HepG2 (cell line): ENCODE data around the gene ANKRD52. TPM values are rescaled to one million over a fixed set of nuclear protein-coding genes. Genes with fewer than 3 reads are reported as not detected.

ENCODE experiments used
- CCDC6 ChIP-seq: sonication (generic); formaldehyde crosslinking; IDR thresholded peaks from 2 replicates; pipeline ENCODE4 v1.8.1; 2022; ENCODE audit warnings: mild to moderate bottlenecking, missing genetic modification reagents, moderate library complexity
- CENPX ChIP-seq: sonication (generic); formaldehyde crosslinking; IDR thresholded peaks from 2 replicates; pipeline ENCODE4 v1.9.0; 2021; ENCODE audit warnings: mild to moderate bottlenecking, missing genetic modification reagents, moderate library complexity
- FIP1L1 ChIP-seq: fragments of 200-400 bp; formaldehyde crosslinking; IDR thresholded peaks from 2 replicates; pipeline ENCODE4 v1.6.1; 2018; ENCODE audit warnings: low read depth, mild to moderate bottlenecking, low read length, moderate library complexity, borderline replicate concordance; ENCODE audit not compliant: insufficient read depth
- FOXK1 ChIP-seq: sonication (generic); formaldehyde crosslinking; IDR thresholded peaks from 2 replicates; pipeline ENCODE4 v1.4.0; 2020; ENCODE audit warnings: low read depth, missing genetic modification reagents, borderline replicate concordance
- GABPB1 ChIP-seq: IDR thresholded peaks from 2 replicates; pipeline ENCODE4 v1.6.1; 2016; ENCODE audit warnings: mild to moderate bottlenecking, missing genetic modification reagents, moderate library complexity, missing compliant biosample characterization
- HMGXB4 ChIP-seq, 2 experiments: sonication (generic) in 1 of 2; formaldehyde crosslinking in 1 of 2; IDR thresholded peaks; 2 replicates each; pipeline versions ENCODE4 v1.4.0 to v1.6.1; 2018 to 2020; ENCODE audit warnings: missing genetic modification reagents in 2 of 2, borderline replicate concordance in 1 of 2, low read depth in 1 of 2, mild to moderate bottlenecking in 1 of 2, missing biosample characterization in 1 of 2
- JUND ChIP-seq: sonication (generic); formaldehyde crosslinking; IDR thresholded peaks from 2 replicates; pipeline ENCODE4 v1.8.0; 2022; ENCODE audit warnings: mild to moderate bottlenecking, missing genetic modification reagents
- LRRFIP1 ChIP-seq: sonication (generic); formaldehyde crosslinking; conservative IDR thresholded peaks from 2 replicates; pipeline ENCODE4 v1.4.0; 2020; ENCODE audit warnings: missing genetic modification reagents
- MTA3 ChIP-seq: sonication (generic); formaldehyde crosslinking; IDR thresholded peaks from 2 replicates; pipeline ENCODE4 v1.4.0; 2020; ENCODE audit warnings: missing genetic modification reagents
- PREB ChIP-seq: sonication (generic); formaldehyde crosslinking; IDR thresholded peaks from 2 replicates; pipeline ENCODE4 v1.4.0; 2020; ENCODE audit warnings: missing genetic modification reagents
- RARA ChIP-seq: IDR thresholded peaks from 2 replicates; pipeline ENCODE4 v1.6.1; 2016; ENCODE audit warnings: missing genetic modification reagents, missing compliant biosample characterization
- REPIN1 ChIP-seq: sonication (generic); formaldehyde crosslinking; IDR thresholded peaks from 2 replicates; pipeline ENCODE4 v1.8.0; 2022; ENCODE audit warnings: missing genetic modification reagents, low read depth, mild to moderate bottlenecking, borderline replicate concordance
- RXRA ChIP-seq: sonication (generic); formaldehyde crosslinking; IDR thresholded peaks from 2 replicates; pipeline ENCODE4 v1.5.1; 2020; ENCODE audit warnings: missing genetic modification reagents
- TBL1XR1 ChIP-seq: fragments of 150-350 bp; IDR thresholded peaks from 2 replicates; pipeline ENCODE4 v1.6.1; 2014; ENCODE audit warnings: borderline replicate concordance, low read length; ENCODE audit not compliant: partially characterized antibody
- ZKSCAN1 ChIP-seq: fragments of 150-350 bp; IDR thresholded peaks from 2 replicates; pipeline ENCODE4 v1.6.1; 2014; ENCODE audit warnings: low read length
- ZNF652 ChIP-seq: IDR thresholded peaks from 2 replicates; pipeline ENCODE4 v1.6.1; 2016; ENCODE audit warnings: low read depth, borderline replicate concordance
- ZNF670 ChIP-seq: sonication (generic); formaldehyde crosslinking; IDR thresholded peaks from 2 replicates; pipeline ENCODE4 v1.8.0; 2022; ENCODE audit warnings: mild to moderate bottlenecking, missing genetic modification reagents, borderline replicate concordance
- ZNF703 ChIP-seq: sonication (generic); formaldehyde crosslinking; IDR thresholded peaks from 2 replicates; pipeline ENCODE4 v1.5.1; 2020; ENCODE audit warnings: missing genetic modification reagents, mild to moderate bottlenecking, moderate library complexity, borderline replicate concordance
- ZNF737 ChIP-seq: sonication (generic); formaldehyde crosslinking; IDR thresholded peaks from 2 replicates; pipeline ENCODE4 v1.5.0; 2020; ENCODE audit warnings: missing genetic modification reagents, mild to moderate bottlenecking, borderline replicate concordance
- ZNF766 ChIP-seq: sonication (generic); formaldehyde crosslinking; IDR thresholded peaks from 2 replicates; pipeline ENCODE4 v1.5.0; 2020; ENCODE audit warnings: missing genetic modification reagents, borderline replicate concordance
- polyA plus RNA-seq, 8 experiments: library from polyadenylated mRNA; depleted of rRNA in 3 of 8; stranded (reverse) in 7 of 8; unstranded in 1 of 8; fragments of >200 nt; fragmentation: Illumina TruSeq in 4 of 8; extraction: Trizol in 4 of 8; gene quantifications; 2 replicates each; pipeline versions ENCODE4 v1.2.1 to v1.2.3, GENCODE V29; 2011 to 2016; ENCODE audit warnings: low read depth in 4 of 8, missing spikeins in 1 of 8, mixed read lengths in 1 of 8; ENCODE audit not compliant: insufficient read depth in 1 of 8
- total RNA-seq, 5 experiments: library from RNA; depleted of rRNA; stranded (reverse); fragments of >200 nt; fragmentation: Illumina TruSeq; extraction: Trizol; gene quantifications; 2 replicates each; pipeline ENCODE4 v1.2.3, GENCODE V29; 2016; ENCODE audit warnings: low read depth in 1 of 5
- TF ChIP-seq, protein P1 (sequence below): IDR thresholded peaks from 2 replicates; pipeline ENCODE4 v1.6.1; 2012; ENCODE audit warnings: low read depth, low read length, improper control_type of control experiment
- TF ChIP-seq, protein P2 (sequence below): sonication (generic); formaldehyde crosslinking; IDR thresholded peaks from 2 replicates; pipeline ENCODE4 v1.4.0; 2020; ENCODE audit warnings: mild to moderate bottlenecking, missing genetic modification reagents

Gene ANKRD52
- total and polyA plus RNA-seq, 2 of the 13 experiments (the other 11 are each of a cell fraction or from before 2014, with no cell fraction given) = 7.8 to 9.2 TPM

DNA sequence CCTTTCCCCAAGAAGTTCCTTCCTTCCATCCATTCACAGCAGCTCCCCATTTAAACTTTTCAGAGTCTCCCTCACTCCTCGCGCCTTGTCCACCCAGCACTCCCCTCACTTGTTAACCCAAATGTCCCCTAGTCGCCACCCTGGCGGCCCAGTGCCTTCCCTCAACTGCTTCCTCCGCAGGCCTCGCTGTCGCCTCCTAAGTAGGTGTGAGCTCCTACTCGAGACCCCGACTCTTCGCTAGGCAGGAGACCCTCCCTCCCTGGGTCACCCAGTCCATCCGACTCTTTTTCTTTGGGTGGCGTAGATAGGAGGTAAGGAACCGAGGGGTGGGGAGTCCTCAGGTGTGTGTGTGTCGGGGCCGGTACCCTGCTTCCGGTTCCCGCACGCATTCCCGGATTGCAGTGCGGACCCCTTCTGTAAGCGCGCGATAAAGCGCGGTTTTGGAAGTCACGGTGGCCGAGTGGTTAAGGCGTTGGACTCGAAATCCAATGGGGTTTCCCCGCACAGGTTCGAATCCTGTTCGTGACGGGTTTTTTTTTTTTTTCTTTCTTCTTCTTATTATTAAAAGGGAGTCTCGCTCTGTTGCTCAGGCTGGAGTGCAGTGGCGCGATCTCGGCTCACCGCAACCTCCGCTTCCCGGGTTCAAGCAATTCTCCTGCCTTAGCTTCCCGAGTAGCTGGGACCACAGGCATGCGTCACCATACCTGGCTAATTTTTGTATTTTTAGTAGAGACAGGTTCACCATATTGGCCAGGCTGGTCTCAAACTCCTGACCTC lies 68.1 kb downstream of the ANKRD52 start (continued):
- TF ChIP-seq HMGXB4 (CRISPR knock-in tag; IDR thresholded peaks at IDR 0.05; ENCODE audit: borderline replicate concordance in 1 of 2, low read depth in 1 of 2) (peak; percentile 96 to 100), MTA3 (CRISPR knock-in tag) (no peak), FOXK1 (CRISPR knock-in tag) (peak; percentile 42; the same call in 1 of the 2 replicates), LRRFIP1 (no peak), CCDC6 (CRISPR knock-in tag) (no peak), ZNF766 (CRISPR knock-in tag) (no peak), ZNF703 (CRISPR knock-in tag) (no peak), ZKSCAN1 (no peak), ZNF652 (CRISPR knock-in tag) (peak; percentile 45; the same call in 1 of the 2 replicates), RARA (CRISPR knock-in tag) (no peak), RXRA (no peak), REPIN1 (CRISPR knock-in tag) (no peak; the same call in 1 of the 2 replicates), ZNF670 (CRISPR knock-in tag) (no peak), PREB (CRISPR knock-in tag) (no peak), JUND (CRISPR knock-in tag) (no peak), GABPB1 (peak; percentile 92), ZNF737 (CRISPR knock-in tag) (no peak), CENPX (CRISPR knock-in tag) (no peak), TBL1XR1 (no peak), FIP1L1 (no peak)
- TF ChIP-seq, protein P1, sequence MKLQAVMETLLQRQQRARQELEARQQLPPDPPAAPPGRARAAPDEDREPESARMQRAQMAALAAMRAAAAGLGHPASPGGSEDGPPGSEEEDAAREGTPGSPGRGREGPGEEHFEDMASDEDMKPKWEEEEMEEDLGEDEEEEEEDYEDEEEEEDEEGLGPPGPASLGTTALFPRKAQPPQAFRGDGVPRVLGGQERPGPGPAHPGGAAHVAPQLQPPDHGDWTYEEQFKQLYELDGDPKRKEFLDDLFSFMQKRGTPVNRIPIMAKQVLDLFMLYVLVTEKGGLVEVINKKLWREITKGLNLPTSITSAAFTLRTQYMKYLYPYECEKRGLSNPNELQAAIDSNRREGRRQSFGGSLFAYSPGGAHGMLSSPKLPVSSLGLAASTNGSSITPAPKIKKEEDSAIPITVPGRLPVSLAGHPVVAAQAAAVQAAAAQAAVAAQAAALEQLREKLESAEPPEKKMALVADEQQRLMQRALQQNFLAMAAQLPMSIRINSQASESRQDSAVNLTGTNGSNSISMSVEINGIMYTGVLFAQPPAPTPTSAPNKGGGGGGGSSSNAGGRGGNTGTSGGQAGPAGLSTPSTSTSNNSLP = no peak
- TF ChIP-seq, protein P2, sequence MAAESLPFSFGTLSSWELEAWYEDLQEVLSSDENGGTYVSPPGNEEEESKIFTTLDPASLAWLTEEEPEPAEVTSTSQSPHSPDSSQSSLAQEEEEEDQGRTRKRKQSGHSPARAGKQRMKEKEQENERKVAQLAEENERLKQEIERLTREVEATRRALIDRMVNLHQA (CRISPR knock-in tag) = no peak
